NB4 (cell line): ENCODE measurements around the gene MAPK1.
"Not testable (repeated sequence)": the region's sequence is repeated elsewhere in the genome, so short reads cannot be mapped to it uniquely, and the experiment has no call there.

Experiments used
- DNase-seq: peaks from one replicate; pipeline ENCODE4 v3.0.0; 2010; ENCODE audit warnings: low read depth
- H3K4me3 ChIP-seq: one replicate; pipeline ENCODE4 v1.5.1; 2011; ENCODE audit warnings: mild to moderate bottlenecking, low read depth, low read length, moderate library complexity
- MYC ChIP-seq: IDR thresholded peaks from 2 replicates; pipeline ENCODE4 v1.6.1; 2011; ENCODE audit warnings: low read depth, low read length
- POLR2A ChIP-seq: IDR thresholded peaks from 2 replicates; pipeline ENCODE4 v1.6.1; 2011; ENCODE audit warnings: mild to moderate bottlenecking; ENCODE audit not compliant: insufficient read length; ENCODE audit errors: extremely low read depth
- TF ChIP-seq, protein P1 (sequence below): IDR thresholded peaks from 2 replicates; pipeline ENCODE4 v1.6.1; 2011; ENCODE audit warnings: low read depth, low read length
- TF ChIP-seq, protein P2 (sequence below): IDR thresholded peaks from one replicate; pipeline ENCODE4 v1.5.1; 2012; ENCODE audit warnings: low read depth, low read length

Gene MAPK1

GRCh38 chr22:21832291-21833290 lies 34.9 kb downstream of the MAPK1 start:
- TF ChIP-seq, protein P1, sequence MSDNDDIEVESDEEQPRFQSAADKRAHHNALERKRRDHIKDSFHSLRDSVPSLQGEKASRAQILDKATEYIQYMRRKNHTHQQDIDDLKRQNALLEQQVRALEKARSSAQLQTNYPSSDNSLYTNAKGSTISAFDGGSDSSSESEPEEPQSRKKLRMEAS = no peak
- TF ChIP-seq MYC (no peak), POLR2A (no peak)
- TF ChIP-seq, protein P2, sequence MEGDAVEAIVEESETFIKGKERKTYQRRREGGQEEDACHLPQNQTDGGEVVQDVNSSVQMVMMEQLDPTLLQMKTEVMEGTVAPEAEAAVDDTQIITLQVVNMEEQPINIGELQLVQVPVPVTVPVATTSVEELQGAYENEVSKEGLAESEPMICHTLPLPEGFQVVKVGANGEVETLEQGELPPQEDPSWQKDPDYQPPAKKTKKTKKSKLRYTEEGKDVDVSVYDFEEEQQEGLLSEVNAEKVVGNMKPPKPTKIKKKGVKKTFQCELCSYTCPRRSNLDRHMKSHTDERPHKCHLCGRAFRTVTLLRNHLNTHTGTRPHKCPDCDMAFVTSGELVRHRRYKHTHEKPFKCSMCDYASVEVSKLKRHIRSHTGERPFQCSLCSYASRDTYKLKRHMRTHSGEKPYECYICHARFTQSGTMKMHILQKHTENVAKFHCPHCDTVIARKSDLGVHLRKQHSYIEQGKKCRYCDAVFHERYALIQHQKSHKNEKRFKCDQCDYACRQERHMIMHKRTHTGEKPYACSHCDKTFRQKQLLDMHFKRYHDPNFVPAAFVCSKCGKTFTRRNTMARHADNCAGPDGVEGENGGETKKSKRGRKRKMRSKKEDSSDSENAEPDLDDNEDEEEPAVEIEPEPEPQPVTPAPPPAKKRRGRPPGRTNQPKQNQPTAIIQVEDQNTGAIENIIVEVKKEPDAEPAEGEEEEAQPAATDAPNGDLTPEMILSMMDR = no peak
- H3K4me3 ChIP-seq = no peak overlapping the region
- no peak for DNase-seq

DNA sequence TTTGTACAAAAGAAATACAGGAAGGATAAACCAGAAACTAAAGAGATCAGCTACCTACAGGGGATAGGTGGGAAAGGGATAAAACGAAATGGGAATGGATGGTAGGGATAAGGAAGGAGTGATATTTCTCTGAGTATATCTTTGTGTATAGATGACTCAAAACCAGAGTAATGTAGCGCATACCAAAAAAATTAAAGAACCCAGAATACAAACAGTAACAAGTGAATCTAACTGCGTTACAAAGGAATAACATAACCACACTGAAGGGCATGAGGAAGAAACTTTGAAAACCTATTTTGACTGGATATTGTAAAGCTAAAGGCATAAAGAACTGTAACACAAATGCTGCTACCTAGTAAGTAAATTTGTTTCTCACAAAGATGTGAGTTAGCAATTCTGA lies 37.9 kb downstream of the MAPK1 start:
- H3K4me3 ChIP-seq = no peak overlapping the region
- DNase-seq = no peak
- TF ChIP-seq, protein P2 = no peak
- TF ChIP-seq MYC = no peak

DNA sequence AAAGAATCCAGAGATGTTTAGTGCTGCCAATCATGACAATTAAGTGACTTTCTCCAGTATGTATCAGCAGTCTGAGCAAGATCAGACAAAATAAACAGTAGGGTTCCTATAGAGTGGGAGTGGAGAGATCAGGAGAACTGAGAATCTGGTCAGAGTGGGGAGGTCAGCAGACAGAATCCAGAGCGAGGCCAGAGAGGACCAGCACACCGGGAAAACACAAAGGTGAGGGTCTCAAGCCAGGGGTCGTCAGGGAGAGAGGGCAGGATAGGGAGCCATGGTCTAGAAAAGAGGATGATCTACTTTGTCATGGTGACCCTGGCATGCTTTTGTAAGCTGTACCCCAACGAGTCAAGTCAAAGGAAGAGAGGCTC lies 39.2 kb downstream of the MAPK1 start:
- no peak for DNase-seq
- TF ChIP-seq, protein P2 = no peak
- TF ChIP-seq MYC (no peak), POLR2A (no peak)
- TF ChIP-seq, protein P1 = no peak
- H3K4me3 ChIP-seq = no peak overlapping the region

GRCh38 chr22:21827628-21828267 lies 39.7 kb downstream of the MAPK1 start:
- DNase-seq = no peak
- H3K4me3 ChIP-seq = no peak overlapping the region

GRCh38 chr22:21826204-21826603 lies 41.2 kb downstream of the MAPK1 start:
- TF ChIP-seq MYC (no peak), POLR2A (no peak)
- TF ChIP-seq, protein P1 = no peak
- TF ChIP-seq, protein P2 = no peak
- no peak for DNase-seq
- no peak overlapping the region for H3K4me3 ChIP-seq

More at GRCh38 chr22:21827628-21828267, 39.7 kb downstream of the MAPK1 start:
- TF ChIP-seq MYC (no peak), POLR2A (no peak)
- TF ChIP-seq, protein P2 = no peak
- TF ChIP-seq, protein P1 = no peak

DNA sequence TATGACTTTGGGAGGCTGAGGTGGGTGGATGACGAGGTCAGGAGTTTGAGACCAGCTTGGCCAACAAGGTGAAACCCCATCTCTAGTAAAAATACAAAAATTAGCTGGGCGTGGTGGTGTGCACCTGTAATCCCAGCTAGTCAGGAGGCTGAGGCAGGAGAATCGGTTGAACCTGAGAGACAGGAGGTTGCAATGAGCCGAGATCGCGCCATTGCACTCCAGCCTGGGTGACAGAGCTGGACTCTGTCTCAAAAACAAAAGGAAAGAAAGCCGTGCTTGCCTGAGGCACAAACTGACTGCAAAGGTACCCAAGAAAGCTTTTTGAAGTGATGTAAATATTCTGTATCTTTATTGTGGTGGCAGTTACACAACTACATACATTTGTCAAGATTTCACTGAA lies 42.5 kb downstream of the MAPK1 start:
- not testable (repeated sequence) for DNase-seq, H3K4me3 ChIP-seq
